NCI-H1694 treated with DMSO at 0.1 percent for 48 hours (cell line): ENCODE measurements around the gene DLD.
"Not testable (repeated sequence)": the region's sequence is repeated elsewhere in the genome, so short reads cannot be mapped to it uniquely, and the experiment has no call there.

Experiments used
- DNase-seq: peaks from one replicate; lab custom pipeline; 2025; lab: John Stamatoyannopoulos, UW

The DLD gene

DNA sequence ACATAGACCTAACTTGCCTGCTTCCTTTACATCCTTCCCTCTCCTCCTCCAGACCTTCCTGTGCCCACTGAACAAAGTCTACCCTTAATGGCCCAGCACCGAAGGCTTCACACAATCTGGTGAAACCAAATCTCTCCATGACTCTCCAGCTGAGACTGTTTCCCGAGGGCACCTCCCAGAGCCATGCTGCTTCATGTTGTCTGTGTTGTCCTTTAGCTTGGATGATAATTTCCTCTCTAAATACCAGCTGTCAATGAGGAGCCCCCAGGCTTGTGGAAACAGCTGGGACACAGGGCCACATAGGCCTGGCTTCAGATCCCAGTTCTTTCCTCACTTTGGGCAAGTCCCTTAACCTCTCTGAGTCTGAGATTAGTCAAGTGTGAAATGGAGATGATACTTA, 54.3 kb downstream of the DLD start:
- peak; percentile 86 for DNase-seq

DNA sequence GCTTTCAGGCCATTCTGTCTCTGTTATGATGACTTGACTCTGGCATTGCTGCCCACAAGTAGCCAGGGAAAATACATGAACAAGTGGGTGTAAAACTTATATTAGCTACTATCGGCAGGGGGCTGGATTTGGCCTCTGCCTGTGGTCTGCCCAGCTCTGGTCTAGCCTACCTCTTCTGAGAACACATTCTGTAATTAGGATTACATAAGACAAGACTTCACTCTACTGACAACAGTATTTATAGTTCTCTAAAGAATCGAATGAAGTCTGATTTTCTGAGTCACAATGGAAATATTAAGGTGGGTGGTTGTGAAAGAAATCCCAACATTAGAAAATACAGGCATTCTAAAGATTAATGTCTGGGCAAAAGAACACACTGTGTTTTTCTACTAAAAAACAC, 55.5 kb downstream of the DLD start:
- DNase-seq, result no peak

DNA sequence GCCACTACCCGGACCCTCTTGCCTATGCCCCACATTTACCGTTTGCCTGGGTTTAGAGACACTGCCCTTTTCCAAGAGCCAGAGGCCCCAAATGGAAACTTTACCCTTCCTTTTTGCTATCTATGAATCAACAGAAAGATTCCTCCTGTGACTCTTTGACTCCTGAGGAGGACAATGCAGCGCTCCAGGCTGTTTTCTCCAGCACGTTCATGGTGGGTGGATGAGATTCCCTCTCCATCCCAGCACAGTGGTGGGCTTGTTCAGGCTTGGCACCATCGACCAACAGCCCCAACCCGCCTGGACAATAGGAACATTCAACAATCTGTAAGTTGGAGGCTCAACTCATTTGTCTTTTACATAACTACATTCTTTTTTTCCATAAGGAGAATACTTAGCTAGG, 55.9 kb downstream of the DLD start:
- no peak for DNase-seq

DNA sequence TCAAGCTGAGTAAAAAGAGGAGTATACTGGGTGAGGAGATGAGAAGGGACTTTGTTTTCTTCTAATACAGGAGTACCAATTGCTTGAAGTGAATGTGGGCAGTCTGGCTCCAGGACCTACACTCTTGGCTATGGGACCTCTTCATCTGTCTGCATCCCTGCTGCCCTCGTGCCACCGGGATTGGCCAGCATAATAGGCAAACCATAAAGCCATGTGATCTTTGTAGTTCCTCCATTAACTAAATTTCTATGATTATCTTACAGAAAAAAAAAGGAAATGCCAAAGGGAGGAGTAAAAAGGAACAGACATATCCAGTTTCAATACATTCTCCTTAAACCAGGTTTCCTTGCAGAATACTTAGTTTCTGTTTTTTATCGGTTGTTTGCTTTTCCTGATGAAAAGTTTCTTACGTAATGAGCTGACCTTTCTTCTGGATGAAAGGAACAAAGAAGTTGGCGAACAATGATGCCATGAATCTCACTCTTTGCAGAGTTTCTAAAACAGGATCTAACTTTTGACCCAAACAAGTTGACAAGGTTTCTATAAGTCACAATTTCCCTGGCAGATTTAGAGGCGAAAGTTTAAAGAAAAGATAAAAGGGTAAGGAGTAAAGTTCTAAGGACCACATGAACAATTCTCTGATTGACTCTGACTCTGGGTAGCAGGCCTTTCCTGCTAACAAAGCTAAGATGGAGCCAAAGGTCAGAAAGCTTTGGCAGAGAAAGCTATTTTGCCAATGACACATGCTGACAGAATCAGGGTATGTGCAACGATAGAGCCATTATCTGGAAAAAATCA, 57.9 kb downstream of the DLD start:
- no peak for DNase-seq

DNA sequence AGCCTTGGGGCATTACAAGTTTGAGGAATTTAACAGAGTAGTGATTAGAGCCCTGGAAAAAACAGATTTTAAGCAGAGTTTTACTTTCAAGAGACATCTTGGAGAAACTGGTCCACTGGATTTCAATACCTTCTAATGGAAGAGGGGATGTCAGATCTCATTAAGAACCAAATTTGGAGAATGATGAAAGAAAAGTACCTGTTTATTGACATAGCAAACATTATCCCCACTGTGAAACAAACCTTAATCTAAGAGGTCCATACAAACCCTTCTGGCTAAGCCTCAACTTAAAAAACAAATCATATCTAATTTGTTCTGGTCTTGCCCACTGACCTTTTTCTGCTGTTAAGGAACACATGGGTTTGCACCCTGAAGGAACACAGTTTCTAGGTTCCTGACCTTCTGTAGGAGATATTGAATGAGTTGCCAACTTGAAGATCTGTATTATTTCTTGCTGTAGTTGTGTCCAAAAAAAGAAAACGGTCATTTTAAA, 58.5 kb downstream of the DLD start:
- no peak for DNase-seq

DNA sequence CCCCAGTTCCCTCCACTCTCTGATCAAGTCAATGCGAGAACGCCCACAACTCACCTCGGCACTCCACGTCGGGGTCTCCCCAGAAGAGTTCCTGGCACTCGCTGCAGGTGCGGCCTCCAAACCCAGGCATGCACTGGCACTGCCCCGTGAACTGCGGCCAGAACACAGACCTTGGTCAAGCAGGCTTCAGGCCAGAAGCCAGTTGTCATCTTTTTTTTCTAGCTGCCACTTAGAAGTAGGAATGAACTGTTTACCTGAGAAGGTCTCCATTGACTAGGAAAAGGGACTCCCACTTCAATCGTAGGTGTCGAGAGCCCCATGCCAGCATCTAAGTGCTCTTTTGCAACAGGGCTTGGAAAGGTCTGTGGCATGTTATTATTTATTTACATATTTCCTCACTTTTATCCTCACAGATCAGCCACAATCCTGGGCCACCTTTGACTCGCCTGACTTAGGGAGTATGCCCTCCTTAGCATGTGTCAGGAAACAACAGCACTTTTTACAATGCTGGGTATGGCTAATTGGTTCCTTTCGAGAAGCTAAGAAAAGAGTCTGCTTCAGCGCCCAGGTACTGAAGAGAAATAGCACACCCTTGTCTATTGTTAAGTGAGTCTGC, 60.3 kb downstream of the DLD start:
- DNase-seq, result no peak

DNA sequence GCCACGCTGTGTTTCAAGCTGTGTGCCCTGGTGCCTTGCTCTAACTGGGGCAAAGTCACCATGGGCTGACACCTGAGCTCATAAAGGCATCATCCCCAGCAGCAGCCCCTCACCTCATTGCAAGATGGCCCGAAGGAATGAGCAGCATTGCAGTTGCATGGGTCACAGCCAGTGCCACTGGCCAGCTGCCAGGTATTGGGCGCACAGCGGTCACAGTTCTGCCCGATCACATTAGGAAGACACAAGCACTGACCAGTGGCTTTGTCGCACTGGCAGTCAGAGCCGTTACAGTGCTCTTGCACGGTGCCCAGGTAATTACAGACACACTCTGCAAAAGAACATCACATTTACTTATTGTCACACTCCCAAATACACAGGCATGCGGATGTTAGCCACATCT, 60.9 kb downstream of the DLD start:
- no peak for DNase-seq

DNA sequence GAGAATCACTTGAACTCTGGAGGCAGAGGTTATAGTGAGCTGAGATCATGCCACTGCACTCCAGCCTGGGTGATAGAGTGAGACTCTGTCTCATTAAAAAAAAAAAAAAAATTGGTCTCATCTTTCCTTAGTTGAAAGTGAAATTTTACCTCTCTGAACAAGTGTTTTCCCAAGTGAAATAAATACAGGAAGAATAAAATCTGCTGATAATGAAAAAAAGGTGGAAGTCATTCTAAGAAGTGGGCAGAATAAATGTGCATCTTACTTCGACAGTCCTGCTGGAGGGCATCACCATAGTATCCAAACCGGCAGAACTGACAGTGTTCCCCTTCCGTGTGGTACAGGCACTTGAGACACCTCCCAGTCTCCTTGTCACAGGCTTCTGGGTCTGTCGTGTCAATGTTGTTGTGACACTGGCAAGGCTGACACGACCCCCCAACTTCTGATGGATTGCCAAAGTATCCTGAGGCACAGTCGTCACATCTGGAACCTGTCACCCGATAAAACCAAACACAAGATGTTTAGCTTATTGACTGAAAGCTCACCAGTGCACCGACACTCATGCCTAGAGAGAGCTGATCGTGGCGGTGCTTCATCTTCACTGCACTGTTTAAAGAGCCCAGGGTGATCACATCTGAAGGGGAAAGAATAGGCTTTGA, 62.4 kb downstream of the DLD start:
- no peak for DNase-seq

DNA sequence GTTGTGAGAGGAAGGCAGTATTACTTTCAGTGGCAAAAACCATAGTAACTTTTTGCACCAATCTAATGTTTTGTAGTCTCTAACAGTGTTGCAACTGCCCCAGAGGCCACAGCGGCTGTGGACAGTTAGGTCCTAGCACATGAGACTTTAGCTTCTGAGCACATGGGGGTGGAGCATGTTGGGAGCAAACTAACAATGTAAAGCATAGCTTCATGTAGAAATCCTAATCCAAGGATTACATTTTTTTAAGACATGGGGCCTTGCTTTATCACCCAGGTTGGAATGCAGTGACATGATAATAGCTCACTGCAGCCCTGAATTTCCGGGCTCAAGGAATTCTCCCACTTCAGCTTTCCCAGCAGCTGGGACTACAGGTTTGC, 62.9 kb downstream of the DLD start:
- no peak for DNase-seq

DNA sequence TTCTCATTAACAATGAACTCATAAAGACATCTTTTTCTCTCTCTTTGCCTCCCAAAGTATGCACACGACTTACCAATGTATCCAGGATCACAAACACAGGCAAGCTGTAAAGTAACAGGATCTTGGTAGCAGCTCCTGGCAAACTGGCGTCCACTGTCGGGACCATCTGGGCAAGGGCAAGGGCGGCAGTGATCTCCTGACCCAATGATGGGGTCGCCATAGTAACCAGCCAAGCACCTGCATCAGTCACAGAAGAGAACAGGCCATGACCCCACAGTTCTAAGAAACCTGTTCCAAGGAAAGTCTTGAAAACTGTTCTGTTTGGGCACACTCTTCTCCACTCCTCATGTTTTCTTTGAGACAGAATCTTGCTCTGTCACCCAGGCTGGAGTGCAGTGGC, 64.4 kb downstream of the DLD start:
- DNase-seq, result no peak

DNA sequence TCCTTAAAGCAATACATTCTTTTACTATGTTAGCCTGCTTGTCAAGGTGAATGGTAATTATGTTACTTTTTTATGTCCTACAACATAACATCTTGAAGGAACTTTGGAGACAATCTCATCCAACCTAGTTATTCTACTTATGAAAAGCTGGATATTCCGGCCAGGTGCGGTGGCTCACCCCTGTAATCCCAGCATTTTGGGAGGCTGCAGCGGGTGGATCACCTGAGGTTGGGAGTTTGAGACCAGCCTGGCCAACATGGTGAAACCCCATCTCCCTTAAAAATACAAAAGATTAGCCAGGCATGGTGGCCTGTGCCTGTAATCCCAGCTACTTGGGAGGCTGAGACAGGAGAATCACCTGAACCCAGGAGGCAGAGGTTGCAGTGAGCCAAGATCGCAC, 66.0 kb downstream of the DLD start:
- not testable (repeated sequence) for DNase-seq

DNA sequence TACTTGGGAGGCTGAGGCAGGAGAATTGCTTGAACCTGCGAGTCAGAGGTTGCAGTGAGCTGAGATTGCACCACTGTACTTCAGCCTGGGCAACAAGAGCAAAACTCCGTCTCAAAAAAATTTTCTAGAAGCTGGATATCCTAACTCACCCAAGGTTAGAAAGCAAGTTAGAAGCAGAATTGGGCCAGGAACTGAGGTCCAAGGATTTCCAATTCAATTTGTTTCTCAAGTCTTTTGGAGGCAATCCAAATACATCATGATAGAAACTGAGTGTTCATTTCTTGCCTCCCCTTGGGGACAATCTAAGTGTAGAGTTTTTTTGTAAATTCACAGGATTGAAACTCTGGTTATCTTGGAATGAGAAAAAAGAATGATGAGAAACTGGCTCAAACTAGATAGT, 66.5 kb downstream of the DLD start:
- DNase-seq, result no peak

DNA sequence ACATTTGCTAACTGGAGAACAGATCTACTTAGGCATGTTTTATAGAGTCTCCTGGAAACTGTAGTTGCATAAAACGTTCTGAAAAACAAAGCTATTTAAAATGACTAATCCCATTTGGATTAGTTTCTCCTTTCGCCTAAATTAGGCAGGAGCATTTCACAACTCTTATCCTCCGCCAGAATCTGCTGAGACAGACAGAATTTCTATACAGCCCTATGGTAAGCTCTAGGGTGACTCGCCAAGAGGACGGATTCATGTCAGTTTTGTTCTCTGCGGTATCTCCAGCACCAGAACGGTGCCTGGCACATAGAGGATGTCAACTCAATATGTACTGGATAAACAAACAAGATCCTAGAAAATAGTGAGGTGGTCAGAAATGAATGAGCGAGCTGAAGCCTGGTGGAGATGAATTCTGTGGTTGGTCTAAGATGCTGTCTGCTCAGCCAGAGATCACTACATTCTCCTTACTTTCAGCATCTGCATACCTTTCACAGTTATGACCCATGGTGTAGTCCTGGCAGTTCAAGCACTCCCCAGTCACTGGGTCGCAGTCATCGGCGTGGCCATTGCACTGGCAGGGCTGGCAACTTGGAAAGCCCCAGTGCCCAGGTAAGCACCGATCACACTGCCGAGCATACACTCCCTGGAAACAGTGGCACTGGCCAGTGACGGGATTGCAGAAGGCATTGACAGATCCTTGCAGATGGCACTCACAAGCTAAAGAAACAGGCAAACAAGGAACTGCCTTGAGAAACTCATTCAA, 68.0 kb downstream of the DLD start:
- DNase-seq, result no peak

DNA sequence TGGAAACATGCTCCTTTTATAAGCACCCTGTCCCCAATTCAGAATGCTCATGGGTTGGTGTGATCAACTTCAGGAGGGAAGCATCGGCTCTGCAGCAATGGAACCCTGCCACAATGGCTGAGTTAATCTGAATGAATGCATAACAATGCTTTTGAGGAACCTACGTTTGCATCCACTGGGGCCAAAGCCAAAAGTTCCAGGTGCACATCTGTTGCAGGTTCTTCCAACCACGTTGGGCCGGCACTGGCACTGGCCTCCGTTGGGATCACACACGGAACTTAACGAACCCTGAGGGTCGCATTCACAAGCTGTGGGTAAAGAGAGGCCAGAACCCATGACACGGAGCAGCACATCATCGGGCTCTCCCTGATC, 68.5 kb downstream of the DLD start:
- DNase-seq, result no peak

DNA sequence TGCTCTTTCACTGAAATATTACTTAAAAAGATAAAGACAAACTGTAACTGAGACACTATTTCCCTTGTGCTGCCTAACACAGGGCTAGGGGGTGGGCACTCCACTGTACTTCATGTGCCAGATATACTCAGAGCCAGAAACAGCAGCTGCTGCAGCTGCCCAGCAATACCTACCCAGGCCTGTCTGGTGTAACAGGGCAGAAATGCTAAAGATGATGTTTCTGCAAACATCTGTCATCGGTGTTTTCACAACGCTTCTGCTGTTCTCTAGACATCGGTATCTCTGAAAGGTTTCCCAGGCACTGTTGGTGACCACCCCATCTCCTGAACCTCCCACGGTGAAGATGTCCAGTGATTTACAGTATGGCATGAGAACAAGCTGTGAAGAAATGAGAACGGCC, 69.3 kb downstream of the DLD start:
- peak; percentile 91 for DNase-seq

DNA sequence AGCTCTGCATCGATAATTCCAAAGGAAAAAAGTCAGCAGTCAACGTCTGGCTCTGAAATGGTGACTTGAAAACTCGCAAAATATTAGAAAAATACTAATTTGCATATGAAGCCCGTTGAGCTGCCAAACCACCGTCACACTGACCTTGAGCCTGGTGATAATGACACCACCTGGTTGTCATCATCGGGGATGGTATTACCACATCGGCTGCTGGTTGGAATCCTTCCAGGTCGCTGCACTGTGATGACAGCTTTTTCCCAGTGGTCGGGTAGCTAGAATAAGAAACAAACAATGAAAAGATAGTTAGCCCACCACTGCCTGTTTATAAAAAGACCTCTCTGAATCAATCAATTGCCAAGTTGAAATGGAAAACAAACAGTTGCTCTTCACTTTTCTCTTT, 70.4 kb downstream of the DLD start:
- DNase-seq, result peak; percentile 55

DNA sequence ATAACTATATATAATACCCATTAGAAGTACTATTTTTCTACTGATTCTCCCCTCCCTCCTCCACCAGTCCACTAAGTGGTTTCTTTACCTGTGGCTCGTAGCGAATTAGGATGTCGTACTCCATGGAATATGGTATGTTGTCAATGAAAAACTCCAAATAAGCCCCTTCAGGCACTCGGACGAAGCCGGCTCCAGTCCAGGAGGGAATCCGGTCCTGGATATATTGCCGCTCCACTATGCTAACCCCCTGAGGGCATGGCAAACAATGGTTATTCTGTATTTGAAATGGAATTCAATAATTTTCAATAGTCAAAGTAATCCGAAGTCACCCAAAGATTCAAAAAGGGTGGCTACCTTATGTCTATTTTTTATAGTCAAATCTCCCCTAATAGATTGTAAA, 71.8 kb downstream of the DLD start:
- no peak for DNase-seq

DNA sequence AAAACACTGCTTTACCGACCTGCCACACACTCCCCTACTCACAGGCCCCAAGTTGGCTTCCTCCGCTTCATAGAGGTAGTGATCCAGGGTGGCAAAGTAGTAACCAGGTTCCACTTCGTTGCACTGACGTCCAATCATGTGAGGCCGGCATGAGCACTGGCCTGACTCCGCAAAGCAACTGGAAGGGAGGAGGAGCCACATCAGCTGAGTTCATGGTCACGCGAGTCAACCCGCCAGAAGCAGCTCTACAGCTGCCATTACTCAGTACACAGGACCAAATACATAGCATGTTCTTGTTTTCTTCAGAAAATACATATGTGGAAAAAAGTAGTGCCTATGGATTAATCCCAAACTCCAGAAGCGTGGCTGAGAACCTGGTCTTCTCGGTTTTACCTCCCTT, 73.5 kb downstream of the DLD start:
- no peak for DNase-seq

DNA sequence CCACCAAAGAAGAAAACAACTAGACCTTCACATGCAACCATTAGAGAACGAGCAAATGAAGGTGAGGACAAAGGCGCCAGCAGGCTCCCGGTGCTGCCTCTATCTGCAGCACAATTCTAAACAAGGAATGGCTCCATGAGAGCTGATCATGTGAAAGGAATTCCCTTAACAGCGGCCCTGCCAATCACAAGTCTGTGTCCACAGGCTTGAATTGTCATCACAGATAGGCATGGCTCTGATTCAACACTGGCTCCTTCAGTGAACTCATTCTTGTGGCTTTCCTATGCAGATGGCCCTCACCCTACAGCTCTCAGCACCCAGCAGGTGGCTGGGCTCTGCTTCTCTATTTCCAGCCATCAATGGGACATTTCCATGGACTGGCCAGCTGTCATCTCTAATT, 75.7 kb downstream of the DLD start:
- peak; percentile 85 for DNase-seq

DNA sequence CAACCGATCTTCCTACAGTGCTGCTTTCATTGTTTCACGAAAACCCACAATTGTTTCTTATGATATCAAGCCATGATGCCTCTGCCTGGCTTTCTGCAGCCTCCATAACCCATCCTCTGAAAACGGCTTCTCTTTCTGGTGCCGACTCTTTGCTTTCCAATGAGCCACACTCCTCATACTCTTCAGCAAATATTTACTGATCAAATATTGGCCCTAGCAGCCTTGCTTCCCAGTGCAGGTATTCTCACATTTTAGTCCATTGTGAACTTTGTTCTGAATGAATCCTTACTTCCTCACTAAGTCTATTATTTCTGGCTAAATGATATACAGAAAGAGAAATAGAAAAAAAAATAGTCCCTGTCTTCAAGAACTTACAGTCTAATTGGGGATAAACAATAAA, 76.4 kb downstream of the DLD start:
- no peak for DNase-seq

DNA sequence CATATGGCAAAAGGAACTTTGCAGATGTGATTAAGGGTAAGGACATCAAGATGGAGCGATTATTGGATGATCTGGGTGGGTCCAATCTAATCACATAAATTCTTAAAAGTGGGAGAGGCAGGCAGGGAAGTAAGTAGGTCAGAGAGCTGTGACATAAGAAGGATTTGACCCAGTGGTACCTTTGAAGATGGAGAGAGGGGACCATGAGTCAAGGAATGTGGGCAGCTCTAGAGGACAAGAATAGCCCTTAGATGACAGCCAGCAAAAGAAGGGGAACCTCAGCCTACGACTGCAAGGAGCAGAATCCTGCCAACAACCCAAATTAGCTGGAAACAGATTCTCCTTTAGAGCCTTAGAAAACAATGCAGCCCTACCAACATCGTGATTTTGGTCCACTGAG, 77.5 kb downstream of the DLD start:
- DNase-seq, result no peak

DNA sequence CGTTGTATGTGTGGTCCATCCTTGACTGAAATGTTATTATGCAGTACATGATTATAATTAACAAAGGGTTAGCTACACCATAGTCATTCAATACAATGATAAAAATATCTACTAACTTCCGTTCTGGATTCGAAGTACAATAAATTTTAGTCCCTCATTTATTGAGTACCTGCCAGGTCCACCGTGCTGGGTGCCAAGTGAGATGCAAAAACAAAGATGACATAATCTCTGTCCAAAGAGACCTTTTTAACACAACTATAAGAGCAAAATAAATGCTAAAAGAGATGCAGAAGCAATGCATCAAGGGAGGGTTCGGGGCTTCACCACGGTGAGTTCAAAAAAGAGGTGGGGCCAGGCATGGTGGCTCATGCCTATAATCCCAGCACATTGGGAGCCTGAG, 78.9 kb downstream of the DLD start:
- DNase-seq, result no peak
